NT2/D1 (cell line): Measurements from ENCODE around the gene MARS1.

ENCODE experiments used
- DNase-seq: peaks from one replicate; pipeline ENCODE4 v3.0.0-alpha.2; 2011; ENCODE audit warnings: low read depth, low spot score
- H3K27me3 ChIP-seq: 2 replicates; pipeline ENCODE4 v1.6.0; 2011; ENCODE audit warnings: mild to moderate bottlenecking; ENCODE audit not compliant: insufficient read length, insufficient read depth
- H3K36me3 ChIP-seq: 2 replicates; pipeline ENCODE4 v1.6.1; 2011; ENCODE audit warnings: mild to moderate bottlenecking, low read length, mixed read lengths; ENCODE audit not compliant: insufficient read depth, insufficient read length
- H3K4me1 ChIP-seq: 2 replicates; pipeline ENCODE4 v1.5.1; 2011; ENCODE audit not compliant: insufficient read depth, insufficient read length
- H3K4me3 ChIP-seq: 2 replicates; pipeline ENCODE4 v1.5.1; 2011; ENCODE audit warnings: low read depth; ENCODE audit not compliant: insufficient read length
- H3K9ac ChIP-seq: 2 replicates; pipeline ENCODE4 v1.6.0; 2011; ENCODE audit warnings: low read depth; ENCODE audit not compliant: insufficient read length
- H3K9me3 ChIP-seq: 2 replicates; pipeline ENCODE4 v1.5.1; 2011; ENCODE audit warnings: mild to moderate bottlenecking, low read length; ENCODE audit not compliant: insufficient read depth
- SUZ12 ChIP-seq: IDR thresholded peaks from 2 replicates; pipeline ENCODE4 v1.6.1; 2011; ENCODE audit not compliant: insufficient read length, insufficient read depth; ENCODE audit errors: extremely low read depth
- YY1 ChIP-seq: IDR thresholded peaks from 2 replicates; pipeline ENCODE4 v1.6.1; 2011; ENCODE audit not compliant: insufficient read length, insufficient read depth
- ZNF274 ChIP-seq: IDR thresholded peaks from 2 replicates; pipeline ENCODE4 v1.6.1; 2011; ENCODE audit warnings: mild to moderate bottlenecking, low read depth, low read length

The MARS1 gene

DNA sequence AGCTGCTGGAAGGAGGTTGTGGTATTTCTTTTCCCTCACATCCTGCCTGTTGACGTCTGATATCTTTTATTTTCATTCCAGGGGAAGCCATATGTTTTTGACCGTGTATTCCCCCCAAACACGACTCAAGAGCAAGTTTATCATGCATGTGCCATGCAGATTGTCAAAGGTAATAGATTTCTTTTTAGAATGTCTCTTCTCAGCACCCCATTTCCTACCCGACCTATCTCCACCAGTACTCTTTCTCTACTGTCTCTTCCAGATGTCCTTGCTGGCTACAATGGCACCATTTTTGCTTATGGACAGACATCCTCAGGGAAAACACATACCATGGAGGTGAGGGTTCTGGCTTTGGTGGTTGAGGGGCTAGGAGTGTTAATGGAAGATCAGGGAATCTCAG lies 75.5 kb downstream of the MARS1 start:
- H3K4me1 ChIP-seq, result no peaks in the 10 kb centered on the region
- no peaks in the 10 kb centered on the region for H3K36me3 ChIP-seq
- H3K9ac ChIP-seq, result no peak overlapping the region
- H3K4me3 ChIP-seq, result no peak overlapping the region
- TF ChIP-seq YY1 (no peak), SUZ12 (no peak), ZNF274 (no peak)
- H3K27me3 ChIP-seq, result no peaks in the 10 kb centered on the region
- DNase-seq, result no peak
- H3K9me3 ChIP-seq, result no peaks in the 10 kb centered on the region

DNA sequence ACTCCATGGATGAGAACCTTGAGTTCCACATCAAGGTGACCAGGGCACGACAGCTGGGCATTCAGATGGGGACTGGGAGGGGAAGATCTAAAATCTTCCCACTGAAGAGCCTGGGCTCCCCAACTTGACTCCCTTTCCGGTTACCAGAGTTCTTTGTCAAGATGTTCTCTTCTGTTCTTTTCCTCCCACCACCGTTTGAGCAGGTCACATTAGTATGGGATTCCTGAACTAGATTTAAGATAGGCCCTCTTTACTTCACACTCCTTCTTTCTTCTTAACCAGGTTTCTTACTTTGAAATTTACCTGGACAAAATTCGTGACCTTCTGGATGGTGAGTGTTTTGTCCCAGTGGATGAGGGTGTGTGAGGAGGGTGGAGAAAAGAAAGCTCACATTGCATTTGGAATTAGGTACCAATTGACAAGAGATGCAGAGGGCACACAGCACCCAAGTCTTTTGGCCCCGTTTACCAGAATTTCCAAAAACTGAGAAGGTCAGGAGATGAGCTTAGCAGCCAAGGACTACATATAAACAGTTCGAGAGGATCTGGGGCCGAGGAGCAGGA lies 76.4 kb downstream of the MARS1 start:
- TF ChIP-seq ZNF274, result no peak
- TF ChIP-seq SUZ12, result no peak
- no peak for TF ChIP-seq YY1
- Histone ChIP-seq H3K36me3 (no peaks in the 10 kb centered on the region), H3K9me3 (no peaks in the 10 kb centered on the region), H3K4me3 (no peak overlapping the region), H3K27me3 (no peaks in the 10 kb centered on the region), H3K4me1 (no peaks in the 10 kb centered on the region), H3K9ac (no peak overlapping the region)
- no peak for DNase-seq
